H1 (cell line): ENCODE measurements around the gene ZNF622. TPM values are rescaled to one million over a fixed set of nuclear protein-coding genes. Genes with fewer than 3 reads are reported as not detected.
A peak's percentile ranks its signal among the peaks of the same experiment; 100 is the strongest.

Experiments used
- CTCF ChIA-PET: fragments of 300-600 bp; sonication (Branson Sonifier 250); formaldehyde crosslinking; loops from one replicate; lab custom pipeline; 2021; ENCODE audit not compliant: partially characterized antibody; lab: Charles Lee
- POLR2A ChIA-PET: fragments of 300-600 bp; sonication (Branson Sonifier 250); formaldehyde crosslinking; loops from one replicate; lab custom pipeline; 2021; ENCODE audit warnings: inconsistent platforms; ENCODE audit not compliant: partially characterized antibody; lab: Charles Lee
- DNase-seq, 2 experiments: peaks; one replicate each; pipeline versions ENCODE4 v3.0.0 to v3.0.0-alpha.2; 2010 to 2022; ENCODE audit warnings: low spot score in 2 of 2, low read depth in 1 of 2, mixed read lengths in 1 of 2
- FAIRE-seq: peaks from 2 replicates; lab custom pipeline; 2011; peaks lifted over from hg19 to GRCh38; lab: Jason Lieb, UNC
- H2AFZ ChIP-seq: 2 replicates; pipeline ENCODE4 v1.8.1; 2012; ENCODE audit warnings: low read length, inconsistent platforms
- H2AK5ac ChIP-seq: 2 replicates; pipeline ENCODE4 v1.6.1; 2013; ENCODE audit warnings: low read depth, low read length
- H2BK120ac ChIP-seq: replicated peaks from 2 replicates; pipeline ENCODE3; 2013; ENCODE audit warnings: low read depth, low read length, inconsistent platforms
- H2BK12ac ChIP-seq: 2 replicates; pipeline ENCODE4 v1.6.1; 2013; ENCODE audit warnings: low read depth, low read length
- H2BK15ac ChIP-seq: 2 replicates; pipeline ENCODE4 v1.6.1; 2013; ENCODE audit warnings: low read length
- H2BK20ac ChIP-seq: 2 replicates; pipeline ENCODE4 v1.6.1; 2013; ENCODE audit warnings: low read length
- H2BK5ac ChIP-seq: 2 replicates; pipeline ENCODE4 v1.6.1; 2013; ENCODE audit warnings: low read depth, low read length
- H3K14ac ChIP-seq: 2 replicates; pipeline ENCODE4 v1.6.1; 2013; ENCODE audit warnings: inconsistent platforms; ENCODE audit not compliant: insufficient read length
- H3K18ac ChIP-seq: 2 replicates; pipeline ENCODE4 v1.6.1; 2013; ENCODE audit warnings: low read length; ENCODE audit errors: extremely low read depth
- H3K23ac ChIP-seq: 2 replicates; pipeline ENCODE4 v1.6.1; 2013; ENCODE audit warnings: inconsistent platforms; ENCODE audit not compliant: insufficient read length
- H3K23me2 ChIP-seq: 2 replicates; pipeline ENCODE4 v1.6.1; 2013; ENCODE audit warnings: low read depth, low read length
- H3K27ac ChIP-seq: 2 replicates; pipeline ENCODE4 v1.6.1; 2011; ENCODE audit warnings: low read depth, low read length, inconsistent platforms
- H3K27me3 ChIP-seq, 4 experiments: replicated peaks in 1 of 4; 1 replicate in 1 of 4; 2 replicates in 3 of 4; pipeline versions ENCODE4 v1.6.1 to v1.8.1; 2011 to 2013; ENCODE audit warnings: low read length in 3 of 4, mild to moderate bottlenecking in 3 of 4, inconsistent platforms in 2 of 4, mixed read lengths in 2 of 4, moderate library complexity in 1 of 4; ENCODE audit not compliant: control insufficient read depth in 3 of 4, insufficient read depth in 3 of 4; ENCODE audit errors: extremely low read depth in 1 of 4
- H3K36me3 ChIP-seq, 4 experiments: 2 replicates each; pipeline versions ENCODE4 v1.6.1 to v1.8.1; 2011 to 2013; ENCODE audit warnings: mild to moderate bottlenecking in 4 of 4, low read length in 3 of 4, moderate library complexity in 2 of 4, control low read depth in 1 of 4, inconsistent platforms in 1 of 4; ENCODE audit not compliant: insufficient read depth in 4 of 4, control insufficient read depth in 2 of 4
- H3K4ac ChIP-seq: replicated peaks from 2 replicates; pipeline ENCODE3; 2013; ENCODE audit warnings: low read length, low read depth, mixed read lengths, inconsistent platforms; ENCODE audit not compliant: insufficient read length
- H3K4me1 ChIP-seq, 4 experiments: replicated peaks in 1 of 4; 1 replicate in 1 of 4; 2 replicates in 3 of 4; pipeline versions ENCODE4 v1.6.1 to v1.8.1; 2011 to 2013; ENCODE audit warnings: low read length in 3 of 4, inconsistent platforms in 2 of 4, mixed read lengths in 1 of 4; ENCODE audit not compliant: insufficient read depth in 4 of 4, control insufficient read depth in 3 of 4
- H3K4me2 ChIP-seq, 2 experiments: 2 replicates each; pipeline versions ENCODE4 v1.6.1 to v1.8.1; 2011 to 2013; ENCODE audit warnings: low read depth in 2 of 2, low read length in 2 of 2, control low read depth in 1 of 2, inconsistent platforms in 1 of 2, mild to moderate bottlenecking in 1 of 2; ENCODE audit not compliant: insufficient read depth in 1 of 2
- H3K4me3 ChIP-seq, 4 experiments: fragments of 200-600, 300-600 bp in 1 of 4; sonication (generic), shearing (Covaris generic), sonication (Bioruptor Twin) in 1 of 4; 2 replicates each; pipeline versions ENCODE4 v1.5.1 to v1.8.1; 2011 to 2016; ENCODE audit warnings: low read length in 4 of 4, low read depth in 3 of 4, control low read depth in 2 of 4, inconsistent platforms in 2 of 4, mild to moderate bottlenecking in 2 of 4, mixed read lengths in 1 of 4, moderate library complexity in 1 of 4; ENCODE audit not compliant: insufficient read depth in 2 of 4; ENCODE audit errors: extremely low read depth in 1 of 4
- H3K56ac ChIP-seq: replicated peaks from 2 replicates; pipeline ENCODE3; 2013; ENCODE audit warnings: low read depth, mild to moderate bottlenecking, mixed read lengths, low read length, inconsistent platforms; ENCODE audit not compliant: insufficient read length
- H3K79me1 ChIP-seq: 2 replicates; pipeline ENCODE4 v1.6.1; 2013; ENCODE audit warnings: low read depth, low read length, control low read depth
- H3K79me2 ChIP-seq, 2 experiments: 2 replicates each; pipeline versions ENCODE4 v1.6.1 to v1.8.1; 2012 to 2013; ENCODE audit warnings: low read length in 2 of 2, mild to moderate bottlenecking in 2 of 2, inconsistent platforms in 1 of 2; ENCODE audit not compliant: insufficient read depth in 2 of 2, control insufficient read depth in 1 of 2
- H3K9ac ChIP-seq, 4 experiments: replicated peaks in 1 of 4; 1 replicate in 1 of 4; 2 replicates in 3 of 4; pipeline versions ENCODE4 v1.6.1 to v1.8.1; 2011 to 2013; ENCODE audit warnings: low read depth in 3 of 4, low read length in 3 of 4, control low read depth in 2 of 4, mild to moderate bottlenecking in 2 of 4, moderate library complexity in 2 of 4, inconsistent platforms in 1 of 4; ENCODE audit errors: extremely low read depth in 1 of 4
- H3K9me3 ChIP-seq, 2 experiments: 2 replicates each; pipeline versions ENCODE4 v1.6.1 to v1.8.1; 2012 to 2013; ENCODE audit warnings: mild to moderate bottlenecking in 2 of 2, moderate library complexity in 2 of 2, control low read depth in 1 of 2, inconsistent platforms in 1 of 2, low read depth in 1 of 2, low read length in 1 of 2, mixed read lengths in 1 of 2; ENCODE audit not compliant: insufficient read depth in 2 of 2
- H4K20me1 ChIP-seq, 2 experiments: replicated peaks in 1 of 2; 2 replicates each; pipeline versions ENCODE3 to v1.8.1; 2011 to 2013; ENCODE audit warnings: inconsistent platforms in 2 of 2, low read length in 2 of 2, mild to moderate bottlenecking in 1 of 2; ENCODE audit not compliant: insufficient read depth in 2 of 2, control insufficient read depth in 1 of 2
- H4K5ac ChIP-seq: 2 replicates; pipeline ENCODE4 v1.6.1; 2013; ENCODE audit warnings: low read length, low read depth, mixed read lengths, inconsistent platforms; ENCODE audit not compliant: insufficient read length
- H4K8ac ChIP-seq: 2 replicates; pipeline ENCODE4 v1.8.0; 2013; ENCODE audit warnings: mild to moderate bottlenecking, moderate library complexity, low read length, inconsistent platforms; ENCODE audit not compliant: insufficient read depth; ENCODE audit errors: extremely low read depth
- H4K91ac ChIP-seq: replicated peaks from 2 replicates; pipeline ENCODE3; 2013; ENCODE audit warnings: low read length, mixed read lengths, inconsistent platforms; ENCODE audit not compliant: insufficient read length
- CEBPB ChIP-seq: IDR thresholded peaks from 2 replicates; pipeline ENCODE4 v1.6.1; 2012; ENCODE audit warnings: low read depth, low read length
- CHD2 ChIP-seq: IDR thresholded peaks from 2 replicates; pipeline ENCODE4 v1.6.1; 2012; ENCODE audit warnings: low read length, improper control_type of control experiment
- CTBP2 ChIP-seq: IDR thresholded peaks from 2 replicates; pipeline ENCODE4 v1.7.0; 2011; ENCODE audit warnings: borderline replicate concordance, mild to moderate bottlenecking, moderate library complexity, mixed read lengths, low read length; ENCODE audit not compliant: insufficient read depth, insufficient read length
- EGR1 ChIP-seq: IDR thresholded peaks from 2 replicates; pipeline ENCODE4 v1.6.1; 2011; ENCODE audit warnings: low read depth, low read length, borderline replicate concordance
- GTF2F1 ChIP-seq: IDR thresholded peaks from 2 replicates; pipeline ENCODE4 v1.6.1; 2012; ENCODE audit warnings: low read depth, low read length, improper control_type of control experiment, borderline replicate concordance
- HDAC2 ChIP-seq, 2 experiments: fragments of 300-600 bp in 1 of 2; sonication (generic) in 1 of 2; IDR thresholded peaks; 2 replicates each; pipeline ENCODE4 v1.6.1; 2011 to 2012; ENCODE audit warnings: low read depth in 2 of 2, low read length in 2 of 2, mild to moderate bottlenecking in 2 of 2, moderate library complexity in 2 of 2, borderline replicate concordance in 1 of 2, inconsistent platforms in 1 of 2
- JUN ChIP-seq: IDR thresholded peaks from 2 replicates; pipeline ENCODE4 v1.6.1; 2011; ENCODE audit warnings: low read depth, mild to moderate bottlenecking, improper control_type of control experiment, low read length
- NANOG ChIP-seq: IDR thresholded peaks from 2 replicates; pipeline ENCODE4 v1.6.1; 2011; ENCODE audit warnings: low read length, low read depth, mild to moderate bottlenecking, inconsistent platforms; ENCODE audit not compliant: insufficient read depth, poor library complexity, severe bottlenecking
- NRF1 ChIP-seq: IDR thresholded peaks from 2 replicates; pipeline ENCODE4 v1.6.1; 2011; ENCODE audit warnings: mild to moderate bottlenecking, low read depth, low read length, improper control_type of control experiment
- POLR2A ChIP-seq, 2 experiments: IDR thresholded peaks; 1 replicate in 1 of 2; 2 replicates in 1 of 2; pipeline ENCODE4 v1.6.1; 2011; ENCODE audit warnings: low read depth in 2 of 2, low read length in 2 of 2, mild to moderate bottlenecking in 2 of 2; ENCODE audit errors: control extremely low read depth in 1 of 2
- POLR2AphosphoS5 ChIP-seq: IDR thresholded peaks from 2 replicates; pipeline ENCODE4 v1.6.1; 2011; ENCODE audit warnings: low read depth, low read length
- SP2 ChIP-seq: IDR thresholded peaks from 2 replicates; pipeline ENCODE4 v1.6.1; 2012; ENCODE audit warnings: mild to moderate bottlenecking, low read length, inconsistent platforms
- TBP ChIP-seq: IDR thresholded peaks from 2 replicates; pipeline ENCODE4 v1.6.1; 2011; ENCODE audit warnings: low read depth, low read length, improper control_type of control experiment
- TEAD4 ChIP-seq: IDR thresholded peaks from 2 replicates; pipeline ENCODE4 v1.6.1; 2012; ENCODE audit warnings: low read depth, low read length, inconsistent platforms, mixed read lengths
- WGBS, 2 experiments: shearing (Covaris generic) in 1 of 2; methylation state at CpG; one replicate each; pipeline versions ENCODE4 v1.1.6 to v1.1.7; 2013 to 2015; ENCODE audit warnings: low lambda C conversion rate in 2 of 2, mixed read lengths in 2 of 2, inconsistent platforms in 1 of 2, low coverage in 1 of 2, missing lambda C conversion rate in 1 of 2; ENCODE audit not compliant: insufficient replicate concordance in 2 of 2, insufficient coverage in 1 of 2, insufficient read length in 1 of 2; ENCODE audit errors: extremely low coverage in 1 of 2, missing lambda C conversion rate in 1 of 2; 5-methylcytosine and 5-hydroxymethylcytosine counted together
- polyA plus RNA-seq, 7 experiments: library from polyadenylated mRNA; depleted of rRNA in 3 of 7; stranded (reverse) in 5 of 7; unstranded in 2 of 7; fragments of >200 nt in 5 of 7; fragments of 200-250 nt in 2 of 7; gene quantifications; 1 replicate in 5 of 7; 2 replicates in 1 of 7; 4 replicates in 1 of 7; pipeline versions ENCODE4 v1.2.1 to v1.2.3, GENCODE V29; 2011 to 2013; ENCODE audit warnings: missing spikeins in 2 of 7, mixed read lengths in 2 of 7
- total RNA-seq: library from RNA; stranded (reverse); fragmentation: NEBNext Ultra II Directional; extraction: Animal tissue kit (Norgen Biotek cat#: 25700); gene quantifications from 2 replicates; pipeline ENCODE4 v1.2.1, GENCODE V29; 2021

ZNF622 gene
- total and polyA plus RNA-seq, 2 of the 8 experiments (the other 6 are each of a cell fraction or from before 2014, with no cell fraction given) = 8.8 to 30.8 TPM

GRCh38 chr5:16418471-16418922 is 47.1 kb downstream of the ZNF622 start:
- CTCF ChIA-PET = interaction anchor here (1.0 to 1.5 kb wide), 2 partner anchors 258 to 406 kb away, joined by 3 to 4 read pairs; no protein-coding TSS in a partner anchor

More at GRCh38 chr5:16418471-16418922, 47.1 kb downstream of the ZNF622 start:
- Histone ChIP-seq H2AFZ (no peak overlapping the region), H2BK20ac (peak overlapping the region; percentile 86; the same call in 1 of the 2 replicates), H3K9me3 (no peaks in the 10 kb centered on the region), H3K56ac (no peak overlapping the region), H2BK120ac (no peak overlapping the region), H3K4me3 (no peak overlapping the region), H3K27me3 (no peaks in the 10 kb centered on the region), H4K5ac (no peak overlapping the region), H3K36me3 (no peaks in the 10 kb centered on the region), H3K27ac (no peak overlapping the region), H3K79me1 (no peaks in the 10 kb centered on the region), H2BK5ac (peak overlapping the region; percentile 75; the same call in 1 of the 2 replicates), H2BK15ac (no peak overlapping the region), H2BK12ac (peak overlapping the region; percentile 80; the same call in 1 of the 2 replicates), H3K23me2 (no peaks in the 10 kb centered on the region), H4K20me1 (no peaks in the 10 kb centered on the region), H3K4me2 (no peak overlapping the region; a peak in 1 of 4 replicates), H3K18ac (peak overlapping the region; percentile 40; the same call in 1 of the 2 replicates), H3K79me2 (no peaks in the 10 kb centered on the region), H3K23ac (no peak overlapping the region), H3K4ac (no peak overlapping the region), H2AK5ac (no peak overlapping the region), H3K14ac (no peak overlapping the region), H3K4me1 (peaks cover 0 to 5% (median 0%) of the 10 kb centered on the region in 4 experiments; a peak in 2 of 7 replicates), H3K9ac (no peak overlapping the region), H4K91ac (no peak overlapping the region), H4K8ac (no peak overlapping the region)
- WGBS, 2 experiments = 83% methylated on average over 4 of the region's 4 CpGs; no CpG with 5 or more reads in 1 of the 2 experiments
- FAIRE-seq = no peak
- no peak for DNase-seq
- no peak for TF ChIP-seq CEBPB
- no peak for TF ChIP-seq POLR2A (IDR thresholded peaks at IDR 0.05; ENCODE audit: control extremely low read depth in 1 of 2, low read depth in 2 of 2, low read length in 2 of 2)
- TF ChIP-seq CHD2 = no peak
- TF ChIP-seq NRF1 = no peak
- no peak for TF ChIP-seq NANOG
- no peak for TF ChIP-seq EGR1
- TF ChIP-seq JUN = no peak
- no peak for TF ChIP-seq CTBP2
- TF ChIP-seq TEAD4 = no peak
- no peak for TF ChIP-seq HDAC2 (IDR thresholded peaks at IDR 0.05; ENCODE audit: borderline replicate concordance in 1 of 2, low read depth in 2 of 2, low read length in 2 of 2)
- no peak for TF ChIP-seq SP2
- TF ChIP-seq GTF2F1 = no peak
- TF ChIP-seq TBP = no peak
- no peak for TF ChIP-seq POLR2AphosphoS5
- POLR2A ChIA-PET = interaction anchor here (1.1 kb wide), 1 partner anchor 9 kb away, joined by 5 read pairs; no protein-coding TSS in a partner anchor
